Spleen (tissue), 7 donors: ENCODE results near the gene ALK.

Experiments
- POLR2A ChIP-seq, 3 donors: fragments of 450-650 bp; IDR thresholded peaks; one replicate each; pipeline ENCODE4 v1.5.1; 2017; ENCODE audit warnings: antibody characterized with exemption in 3 of 3, mild to moderate bottlenecking in 1 of 3
- POLR2AphosphoS5 ChIP-seq, 3 donors: sonication (generic); formaldehyde crosslinking; IDR thresholded peaks; one replicate each; pipeline ENCODE4 v1.5.1; 2017; ENCODE audit warnings: antibody characterized with exemption in 3 of 3
- TF ChIP-seq, protein P1 (sequence below), 11 experiments: fragments of 200-600 bp in 7 of 11; fragments of 450-650 bp in 4 of 11; sonication (generic) in 4 of 11; IDR thresholded peaks in 8 of 11; conservative IDR thresholded peaks in 3 of 11; 1 replicate in 7 of 11; 2 replicates in 4 of 11; pipeline versions ENCODE4 v1.4.0 to v1.8.0; 2016 to 2021; ENCODE audit warnings: antibody characterized with exemption in 11 of 11, inconsistent platforms in 4 of 11, mild to moderate bottlenecking in 1 of 11
- donor health status: DM: no; HTN: no; CAD: no; lungs with moderate emphysema.
- donor health status: DM: no; HTN: no; CAD: no.
- donor health status: DM: no; HTN: no; CAD: no.

DNA sequence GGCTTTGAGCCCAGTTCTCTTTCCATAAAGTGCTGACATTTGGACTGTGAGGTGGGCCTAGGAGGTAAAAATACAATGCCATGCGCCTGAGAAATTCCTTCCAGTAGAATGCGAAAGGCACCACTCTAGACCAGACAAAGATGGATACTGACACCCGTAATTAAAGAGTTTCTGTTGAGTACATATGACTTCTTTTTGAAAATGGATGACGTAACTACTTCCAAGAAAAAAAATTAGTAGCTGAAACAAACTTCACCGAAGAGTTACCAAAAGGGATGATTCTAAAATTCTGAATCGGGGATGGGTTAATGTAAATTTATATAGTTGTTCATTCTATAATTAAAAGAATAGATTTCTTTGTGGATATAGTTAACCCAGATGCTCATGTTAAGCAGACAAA, 146.8 kb downstream of the ALK start:
- TF ChIP-seq, protein P1, sequence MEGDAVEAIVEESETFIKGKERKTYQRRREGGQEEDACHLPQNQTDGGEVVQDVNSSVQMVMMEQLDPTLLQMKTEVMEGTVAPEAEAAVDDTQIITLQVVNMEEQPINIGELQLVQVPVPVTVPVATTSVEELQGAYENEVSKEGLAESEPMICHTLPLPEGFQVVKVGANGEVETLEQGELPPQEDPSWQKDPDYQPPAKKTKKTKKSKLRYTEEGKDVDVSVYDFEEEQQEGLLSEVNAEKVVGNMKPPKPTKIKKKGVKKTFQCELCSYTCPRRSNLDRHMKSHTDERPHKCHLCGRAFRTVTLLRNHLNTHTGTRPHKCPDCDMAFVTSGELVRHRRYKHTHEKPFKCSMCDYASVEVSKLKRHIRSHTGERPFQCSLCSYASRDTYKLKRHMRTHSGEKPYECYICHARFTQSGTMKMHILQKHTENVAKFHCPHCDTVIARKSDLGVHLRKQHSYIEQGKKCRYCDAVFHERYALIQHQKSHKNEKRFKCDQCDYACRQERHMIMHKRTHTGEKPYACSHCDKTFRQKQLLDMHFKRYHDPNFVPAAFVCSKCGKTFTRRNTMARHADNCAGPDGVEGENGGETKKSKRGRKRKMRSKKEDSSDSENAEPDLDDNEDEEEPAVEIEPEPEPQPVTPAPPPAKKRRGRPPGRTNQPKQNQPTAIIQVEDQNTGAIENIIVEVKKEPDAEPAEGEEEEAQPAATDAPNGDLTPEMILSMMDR (IDR thresholded peaks at IDR 0.05 in 8 of 11, conservative IDR thresholded peaks at IDR 0.05 in 3 of 11), result no peak
- TF ChIP-seq POLR2AphosphoS5 (IDR thresholded peaks at IDR 0.05), result no peak
- TF ChIP-seq POLR2A (IDR thresholded peaks at IDR 0.05), result no peak
